HG03064 (cell line): ENCODE data around the gene VIT.

Experiments used
- ATAC-seq: cut with Tn5 transposase; IDR thresholded peaks from one replicate; pipeline ENCODE4 v1.9.1; 2021; ENCODE audit warnings: low read depth; ENCODE audit not compliant: unreplicated experiment

The VIT gene

GRCh38 chr2:36756438-36756837, 59.9 kb downstream of the VIT start:
- ATAC-seq, result no peak

GRCh38 chr2:36762764-36763490, 66.4 kb downstream of the VIT start:
- ATAC-seq, result no peak

GRCh38 chr2:36769106-36769505, 72.6 kb downstream of the VIT start:
- ATAC-seq, result no peak

- ATAC-seq, result no peak
These were observed 74.2 kb downstream of the VIT start for GRCh38 chr2:36770542-36771287.

GRCh38 chr2:36771671-36772070, 75.2 kb downstream of the VIT start:
- ATAC-seq, result no peak

GRCh38 chr2:36773947-36774346, 77.4 kb downstream of the VIT start:
- ATAC-seq, result no peak

GRCh38 chr2:36775261-36775660, 78.8 kb downstream of the VIT start:
- no peak for ATAC-seq

- ATAC-seq, result no peak
These were observed 79.3 kb downstream of the VIT start for GRCh38 chr2:36775806-36776205.

GRCh38 chr2:36777272-36777671, 80.8 kb downstream of the VIT start:
- ATAC-seq, result no peak

- ATAC-seq, result no peak
These were observed 81.3 kb downstream of the VIT start for GRCh38 chr2:36777788-36778187.

- ATAC-seq, result no peak
These were observed 83.0 kb downstream of the VIT start for GRCh38 chr2:36779462-36779861.

- no peak for ATAC-seq
These were observed 83.8 kb downstream of the VIT start for GRCh38 chr2:36780231-36780839.

- no peak for ATAC-seq
These were observed 85.6 kb downstream of the VIT start for GRCh38 chr2:36781907-36782720.

GRCh38 chr2:36783246-36783645, 86.7 kb downstream of the VIT start:
- no peak for ATAC-seq

- no peak for ATAC-seq
These were observed 88.8 kb downstream of the VIT start for GRCh38 chr2:36785179-36785795.

GRCh38 chr2:36789181-36789804, 92.8 kb downstream of the VIT start:
- no peak for ATAC-seq

- no peak for ATAC-seq
These were observed 96.4 kb downstream of the VIT start for GRCh38 chr2:36792951-36793350.

GRCh38 chr2:36797324-36798070, 101.0 kb downstream of the VIT start:
- ATAC-seq, result no peak

- no peak for ATAC-seq
These were observed 102.2 kb downstream of the VIT start for GRCh38 chr2:36798724-36799123.
